Gastroesophageal sphincter (tissue), 3 donors: ENCODE data around the gene F5.

Experiments
- CTCF ChIP-seq, 4 experiments: fragments of 200-600 bp in 2 of 4; fragments of 450-650 bp in 2 of 4; sonication (generic) in 1 of 4; IDR thresholded peaks; one replicate each; pipeline ENCODE4 v1.5.1; 2017 to 2019; ENCODE audit warnings: antibody characterized with exemption in 4 of 4, mild to moderate bottlenecking in 2 of 4, moderate library complexity in 2 of 4
- EP300 ChIP-seq: sonication (generic); formaldehyde crosslinking; IDR thresholded peaks from one replicate; pipeline ENCODE4 v1.6.1; 2017; ENCODE audit warnings: antibody characterized with exemption, mild to moderate bottlenecking
- POLR2A ChIP-seq, 2 donors: fragments of 450-650 bp; IDR thresholded peaks; one replicate each; pipeline ENCODE4 v1.6.1; 2017; ENCODE audit warnings: antibody characterized with exemption in 2 of 2, mild to moderate bottlenecking in 2 of 2, moderate library complexity in 1 of 2
- POLR2AphosphoS5 ChIP-seq: sonication (generic); formaldehyde crosslinking; IDR thresholded peaks from one replicate; pipeline ENCODE4 v1.6.1; 2017; ENCODE audit warnings: antibody characterized with exemption

GRCh38 chr1:169529068-169529642 is 57.1 kb downstream of the F5 start:
- TF ChIP-seq CTCF (IDR thresholded peaks at IDR 0.05) = no peak
- no peak for TF ChIP-seq POLR2A (IDR thresholded peaks at IDR 0.05)
- no peak for TF ChIP-seq POLR2AphosphoS5
- no peak for TF ChIP-seq EP300
